Gastroesophageal sphincter (tissue), 4 donors: ENCODE results near the gene TAF15. TPM values are rescaled to one million over a fixed set of nuclear protein-coding genes. Genes with fewer than 3 reads are reported as not detected.

ENCODE experiments used
- ATAC-seq: fragments of 150-250 bp; one replicate; pipeline ENCODE4 v1.9.1; 2016; ENCODE audit warnings: mild to moderate bottlenecking, moderate library complexity
- H3K27ac ChIP-seq, 4 donors: fragments of 200-600 bp; sonication (generic) in 3 of 4; 1 replicate in 3 of 4; 2 replicates in 1 of 4; pipeline ENCODE4 v1.5.1; 2016 to 2019
- H3K27me3 ChIP-seq: fragments of 200-600 bp; sonication (generic); one replicate; pipeline ENCODE4 v1.5.1; 2019
- H3K36me3 ChIP-seq, 2 donors: fragments of 200-600 bp; sonication (generic); one replicate each; pipeline ENCODE4 v1.5.1; 2019; ENCODE audit warnings: control low read depth in 1 of 2
- H3K4me1 ChIP-seq, 3 donors: fragments of 200-600 bp; sonication (generic); 1 replicate in 2 of 3; 2 replicates in 1 of 3; pipeline ENCODE4 v1.5.1; 2016 to 2019; ENCODE audit warnings: control low read depth in 2 of 3
- H3K4me3 ChIP-seq, 2 donors: fragments of 200-600 bp; sonication (generic); one replicate each; pipeline ENCODE4 v1.5.1; 2019; ENCODE audit warnings: mild to moderate bottlenecking in 1 of 2, moderate library complexity in 1 of 2
- H3K9me3 ChIP-seq, 3 donors: fragments of 200-600 bp; sonication (generic); one replicate each; pipeline ENCODE4 v1.5.1; 2017 to 2019; ENCODE audit warnings: control low read depth in 2 of 3
- EP300 ChIP-seq: sonication (generic); formaldehyde crosslinking; IDR thresholded peaks from one replicate; pipeline ENCODE4 v1.6.1; 2017; ENCODE audit warnings: antibody characterized with exemption, mild to moderate bottlenecking
- POLR2A ChIP-seq, 2 donors: fragments of 450-650 bp; IDR thresholded peaks; one replicate each; pipeline ENCODE4 v1.6.1; 2017; ENCODE audit warnings: antibody characterized with exemption in 2 of 2, mild to moderate bottlenecking in 2 of 2, moderate library complexity in 1 of 2
- POLR2AphosphoS5 ChIP-seq: sonication (generic); formaldehyde crosslinking; IDR thresholded peaks from one replicate; pipeline ENCODE4 v1.6.1; 2017; ENCODE audit warnings: antibody characterized with exemption
- WGBS, 2 donors: methylation state at CpG; one replicate each; pipeline ENCODE4 v1.1.5; 2018; ENCODE audit warnings: low coverage in 1 of 2; 5-methylcytosine and 5-hydroxymethylcytosine counted together
- total RNA-seq, 4 donors: library from RNA; depleted of rRNA; stranded (reverse); fragments of >200 nt; gene quantifications; one replicate each; pipeline ENCODE4 v1.1.0, GENCODE V29; 2016
- TF ChIP-seq, protein P1 (sequence below), 4 experiments: fragments of 200-600 bp in 2 of 4; fragments of 450-650 bp in 2 of 4; sonication (generic) in 1 of 4; IDR thresholded peaks; one replicate each; pipeline ENCODE4 v1.5.1; 2017 to 2019; ENCODE audit warnings: antibody characterized with exemption in 4 of 4, mild to moderate bottlenecking in 2 of 4, moderate library complexity in 2 of 4

Gene TAF15
- total RNA-seq, 4 donors from 2014 or later, result 58.2 to 144 (median 109) TPM

- Histone ChIP-seq H3K4me1 (peaks cover 0 to 9% (median 0%) of the 10 kb centered on the region in 3 donors), H3K27ac (no peak overlapping the region), H3K27me3 (no peaks in the 10 kb centered on the region), H3K36me3 (peaks cover 0 to 12% of the 10 kb centered on the region in 2 donors), H3K4me3 (no peak overlapping the region), H3K9me3 (no peaks in the 10 kb centered on the region)
- ATAC-seq, result no peak
- TF ChIP-seq POLR2A (IDR thresholded peaks at IDR 0.05) (no peak), EP300 (no peak), POLR2AphosphoS5 (no peak)
- TF ChIP-seq, protein P1, sequence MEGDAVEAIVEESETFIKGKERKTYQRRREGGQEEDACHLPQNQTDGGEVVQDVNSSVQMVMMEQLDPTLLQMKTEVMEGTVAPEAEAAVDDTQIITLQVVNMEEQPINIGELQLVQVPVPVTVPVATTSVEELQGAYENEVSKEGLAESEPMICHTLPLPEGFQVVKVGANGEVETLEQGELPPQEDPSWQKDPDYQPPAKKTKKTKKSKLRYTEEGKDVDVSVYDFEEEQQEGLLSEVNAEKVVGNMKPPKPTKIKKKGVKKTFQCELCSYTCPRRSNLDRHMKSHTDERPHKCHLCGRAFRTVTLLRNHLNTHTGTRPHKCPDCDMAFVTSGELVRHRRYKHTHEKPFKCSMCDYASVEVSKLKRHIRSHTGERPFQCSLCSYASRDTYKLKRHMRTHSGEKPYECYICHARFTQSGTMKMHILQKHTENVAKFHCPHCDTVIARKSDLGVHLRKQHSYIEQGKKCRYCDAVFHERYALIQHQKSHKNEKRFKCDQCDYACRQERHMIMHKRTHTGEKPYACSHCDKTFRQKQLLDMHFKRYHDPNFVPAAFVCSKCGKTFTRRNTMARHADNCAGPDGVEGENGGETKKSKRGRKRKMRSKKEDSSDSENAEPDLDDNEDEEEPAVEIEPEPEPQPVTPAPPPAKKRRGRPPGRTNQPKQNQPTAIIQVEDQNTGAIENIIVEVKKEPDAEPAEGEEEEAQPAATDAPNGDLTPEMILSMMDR (IDR thresholded peaks at IDR 0.05), result no peak
- WGBS, 2 donors, result 86% methylated on average over 1 of the region's 1 CpG; no CpG with 5 or more reads in 1 of the 2 donors
Observed at GRCh38 chr17:35866341-35866950, 57.2 kb downstream of the TAF15 start.

DNA sequence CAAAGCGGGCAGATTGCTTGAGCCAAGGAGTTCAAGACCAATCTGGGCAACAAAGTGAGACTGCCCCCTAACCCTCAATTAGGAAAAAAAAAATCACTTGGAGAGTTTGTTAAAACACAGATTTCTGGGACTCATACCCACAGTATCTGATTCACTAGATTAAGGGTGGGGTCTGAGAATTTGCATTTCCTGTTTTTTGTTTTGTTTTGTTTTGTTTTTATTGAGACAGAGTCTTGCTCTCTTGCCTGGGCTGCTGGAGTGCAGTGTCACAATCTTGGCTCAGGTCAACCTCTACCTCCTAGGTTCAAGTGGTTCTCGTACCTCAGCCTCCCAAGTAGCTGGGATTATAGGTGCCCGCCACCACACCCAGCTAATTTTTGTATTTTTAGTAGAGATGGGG, 58.3 kb downstream of the TAF15 start:
- WGBS, 2 donors, result 90 to 100% methylated on average over 1 to 2 of the region's 3 CpGs
- Histone ChIP-seq H3K4me3 (no peak overlapping the region), H3K9me3 (no peaks in the 10 kb centered on the region), H3K27ac (no peak overlapping the region), H3K4me1 (peaks cover 0 to 9% (median 0%) of the 10 kb centered on the region in 3 donors), H3K36me3 (peaks cover 0 to 12% of the 10 kb centered on the region in 2 donors), H3K27me3 (no peaks in the 10 kb centered on the region)
- no peak for ATAC-seq
- TF ChIP-seq EP300 (no peak), POLR2AphosphoS5 (no peak), POLR2A (IDR thresholded peaks at IDR 0.05) (no peak)
- TF ChIP-seq, protein P1 (IDR thresholded peaks at IDR 0.05), result no peak

DNA sequence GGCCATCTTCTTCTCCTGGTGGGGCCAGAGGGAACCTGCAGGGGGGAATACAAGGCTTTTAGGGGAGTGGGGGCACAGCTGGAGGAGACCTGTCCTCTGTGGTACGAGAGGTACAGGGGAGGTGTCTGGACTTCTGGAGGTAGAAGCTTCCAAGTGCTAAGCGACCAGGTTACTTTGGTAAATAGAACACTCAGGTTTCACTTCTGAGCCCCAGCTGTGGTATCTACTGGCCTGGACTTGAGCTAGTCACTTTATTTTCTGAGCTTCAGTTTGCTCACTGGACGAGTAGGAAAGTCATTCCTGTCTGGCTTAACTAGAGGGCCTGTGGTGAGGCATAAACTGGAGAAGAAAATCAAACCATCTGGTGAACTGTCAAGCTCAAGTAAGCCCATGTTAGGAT, 59.5 kb downstream of the TAF15 start, which contains the start of gene HEATR9:
Gene HEATR9 (minus strand): TSS at position 155 of the 400 bp plus-strand sequence. CDS start 149 bp downstream, at position 6.
- no peaks in the 10 kb centered on the region for H3K27me3 ChIP-seq
- ATAC-seq, result no peak
- no peak for TF ChIP-seq POLR2AphosphoS5
- no peak for TF ChIP-seq POLR2A (IDR thresholded peaks at IDR 0.05)
- H3K4me3 ChIP-seq, result no peak within 1 kb of the TSS
- peaks cover 0 to 8% of the 10 kb centered on the region in 2 donors for H3K36me3 ChIP-seq
- no peak within 1 kb of the TSS for H3K27ac ChIP-seq
- H3K4me1 ChIP-seq, result peaks cover 0 to 9% (median 0%) of the 10 kb centered on the region in 3 donors
- 78 to 94% methylated on average over 2 of the region's 3 CpGs for WGBS, 2 donors
- no peaks in the 10 kb centered on the region for H3K9me3 ChIP-seq

DNA sequence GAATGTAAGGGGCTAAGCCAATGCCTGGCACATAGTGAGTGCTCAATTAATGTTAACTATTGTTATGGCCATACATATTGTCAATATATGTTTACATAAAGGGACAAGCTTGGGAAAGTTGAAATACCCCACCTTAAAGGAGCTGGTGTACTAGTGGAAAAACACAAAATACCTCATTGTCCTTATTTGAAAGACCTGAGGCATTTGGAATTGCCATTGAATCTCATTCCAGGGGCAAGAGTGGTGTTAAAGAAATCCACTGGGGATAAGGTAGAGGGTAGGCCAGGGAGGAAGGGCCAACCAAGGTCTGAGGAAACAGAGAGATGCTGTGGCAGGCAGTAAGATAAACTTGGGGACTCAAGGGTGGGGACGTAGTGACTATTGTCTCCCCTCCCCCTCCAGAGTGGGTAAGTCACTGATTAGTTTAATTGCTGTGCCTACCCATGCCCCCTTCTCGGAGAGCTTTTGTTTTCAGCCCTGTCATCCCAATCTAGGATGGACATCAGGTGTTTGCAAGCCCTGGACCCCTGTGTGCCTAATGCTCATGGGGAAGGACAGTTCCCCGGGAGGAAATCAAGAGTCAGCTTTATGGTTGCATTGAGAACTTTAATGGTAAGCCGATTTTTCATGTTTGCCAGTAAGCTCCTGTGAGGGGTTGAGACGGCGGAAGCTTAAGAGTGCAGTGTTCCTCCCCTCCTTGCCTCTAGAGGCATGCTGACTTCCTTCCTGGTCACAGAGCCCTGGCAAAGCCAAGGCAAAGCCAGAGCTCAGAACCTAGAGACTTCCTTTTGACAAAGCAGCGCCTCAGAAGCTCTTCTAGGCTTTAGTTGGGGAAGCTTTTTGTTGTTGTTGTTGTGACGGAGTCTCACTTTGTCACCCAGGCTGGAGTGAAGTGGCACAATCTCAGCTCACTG, 61.9 kb downstream of the TAF15 start:
- no peaks in the 10 kb centered on the region for H3K9me3 ChIP-seq
- WGBS, 2 donors, result 71 to 73% methylated on average over 4 of the region's 8 CpGs
- no peak for ATAC-seq
- TF ChIP-seq POLR2A (IDR thresholded peaks at IDR 0.05) (no peak), EP300 (no peak), POLR2AphosphoS5 (no peak)
- TF ChIP-seq, protein P1 (IDR thresholded peaks at IDR 0.05), result no peak
- H3K36me3 ChIP-seq, result no peaks in the 10 kb centered on the region
- H3K4me1 ChIP-seq, result peaks cover 0 to 5% (median 0%) of the 10 kb centered on the region in 3 donors
- no peak overlapping the region for H3K27ac ChIP-seq
- no peak overlapping the region for H3K4me3 ChIP-seq
- no peaks in the 10 kb centered on the region for H3K27me3 ChIP-seq

DNA sequence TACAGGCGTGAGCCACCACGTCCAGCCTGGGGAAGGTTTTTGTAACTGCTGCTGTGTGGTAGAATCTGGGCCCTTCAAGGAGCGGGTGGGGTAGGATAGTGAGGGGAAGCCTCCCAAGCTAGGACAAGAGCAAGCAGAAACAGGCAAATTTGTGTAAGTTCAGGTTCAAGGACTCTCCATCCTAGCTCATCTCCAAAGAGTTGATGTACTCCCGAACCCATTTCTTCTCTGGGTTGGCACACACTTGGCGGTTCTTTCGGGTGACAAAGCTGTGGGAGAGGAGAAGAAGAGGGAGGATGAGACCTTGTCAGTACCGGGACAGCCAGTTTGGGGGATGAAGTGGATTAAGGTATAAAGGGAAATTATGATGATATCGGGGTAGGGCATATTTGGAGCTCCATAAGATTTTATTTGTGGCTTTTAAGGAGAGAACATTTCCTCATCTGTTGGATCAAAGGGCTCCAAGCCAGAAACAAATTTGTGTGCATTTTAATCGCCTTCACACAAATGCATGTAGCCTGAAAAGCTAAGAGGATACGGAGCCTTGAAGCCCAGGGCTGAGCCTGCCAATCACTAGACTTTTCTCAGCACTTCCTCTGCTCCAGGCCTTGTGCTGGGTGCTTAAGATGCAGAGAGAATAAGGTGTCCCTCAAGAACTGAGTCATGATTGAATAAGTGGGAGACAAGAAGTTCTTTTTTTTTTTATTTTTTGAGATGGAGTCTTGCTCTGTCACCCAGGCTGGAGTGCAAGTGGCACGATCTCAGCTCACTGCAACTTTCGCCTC, 63.1 kb downstream of the TAF15 start:
- no peaks in the 10 kb centered on the region for H3K36me3 ChIP-seq
- WGBS, 2 donors, result 90% methylated on average over 2 to 7 of the region's 12 CpGs

More for the DNA sequence above, 63.1 kb downstream of the TAF15 start:
- Histone ChIP-seq H3K4me1 (no peaks in the 10 kb centered on the region), H3K27me3 (no peaks in the 10 kb centered on the region), H3K4me3 (no peak overlapping the region), H3K9me3 (no peaks in the 10 kb centered on the region), H3K27ac (no peak overlapping the region)
- TF ChIP-seq POLR2AphosphoS5, result no peak
- TF ChIP-seq POLR2A (IDR thresholded peaks at IDR 0.05), result no peak
- no peak for TF ChIP-seq EP300
- TF ChIP-seq, protein P1 (IDR thresholded peaks at IDR 0.05), result no peak
- no peak for ATAC-seq
